ENCODE measurements around the gene KCP.

GRCh38 chr7:128847721-128848211 is 62.7 kb downstream of the KCP start:
- no peak for TF ChIP-seq GABPA (IDR thresholded peaks at IDR 0.05; ENCODE audit: low read depth)
- TF ChIP-seq, protein P1, sequence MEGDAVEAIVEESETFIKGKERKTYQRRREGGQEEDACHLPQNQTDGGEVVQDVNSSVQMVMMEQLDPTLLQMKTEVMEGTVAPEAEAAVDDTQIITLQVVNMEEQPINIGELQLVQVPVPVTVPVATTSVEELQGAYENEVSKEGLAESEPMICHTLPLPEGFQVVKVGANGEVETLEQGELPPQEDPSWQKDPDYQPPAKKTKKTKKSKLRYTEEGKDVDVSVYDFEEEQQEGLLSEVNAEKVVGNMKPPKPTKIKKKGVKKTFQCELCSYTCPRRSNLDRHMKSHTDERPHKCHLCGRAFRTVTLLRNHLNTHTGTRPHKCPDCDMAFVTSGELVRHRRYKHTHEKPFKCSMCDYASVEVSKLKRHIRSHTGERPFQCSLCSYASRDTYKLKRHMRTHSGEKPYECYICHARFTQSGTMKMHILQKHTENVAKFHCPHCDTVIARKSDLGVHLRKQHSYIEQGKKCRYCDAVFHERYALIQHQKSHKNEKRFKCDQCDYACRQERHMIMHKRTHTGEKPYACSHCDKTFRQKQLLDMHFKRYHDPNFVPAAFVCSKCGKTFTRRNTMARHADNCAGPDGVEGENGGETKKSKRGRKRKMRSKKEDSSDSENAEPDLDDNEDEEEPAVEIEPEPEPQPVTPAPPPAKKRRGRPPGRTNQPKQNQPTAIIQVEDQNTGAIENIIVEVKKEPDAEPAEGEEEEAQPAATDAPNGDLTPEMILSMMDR (IDR thresholded peaks at IDR 0.05; ENCODE audit: insufficient read depth, low read length) = no peak
